Progenitor cell of endocrine pancreas (in vitro differentiated cells): ENCODE results near the gene KPTN. TPM values are rescaled to one million over a fixed set of nuclear protein-coding genes. Genes with fewer than 3 reads are reported as not detected.
"Not testable (repeated sequence)": the region's sequence is repeated elsewhere in the genome, so short reads cannot be mapped to it uniquely, and the experiment has no call there.

Experiments
- DNase-seq: peaks from one replicate; pipeline ENCODE4 v3.0.0; 2021; ENCODE audit warnings: low spot score; ENCODE audit not compliant: unreplicated experiment
- H3K27ac Mint-ChIP-seq: 2 replicates; pipeline ENCODE4 v1.8.0; 2021; ENCODE audit warnings: mild to moderate bottlenecking, moderate library complexity, mixed read lengths
- H3K27me3 Mint-ChIP-seq: 2 replicates; pipeline ENCODE4 v1.8.0; 2021; ENCODE audit warnings: mixed read lengths
- H3K36me3 Mint-ChIP-seq: 2 replicates; pipeline ENCODE4 v1.8.0; 2022; ENCODE audit warnings: mixed read lengths; ENCODE audit not compliant: insufficient read depth
- H3K4me1 Mint-ChIP-seq: 2 replicates; pipeline ENCODE4 v1.8.0; 2021; ENCODE audit warnings: low read depth, mixed read lengths
- H3K4me3 Mint-ChIP-seq: 2 replicates; pipeline ENCODE4 v1.8.0; 2021; ENCODE audit warnings: low read depth, mild to moderate bottlenecking, moderate library complexity, mixed read lengths
- H3K9me3 Mint-ChIP-seq: 2 replicates; pipeline ENCODE4 v1.8.0; 2021; ENCODE audit warnings: low read depth, mixed read lengths
- total RNA-seq: library from RNA; stranded (reverse); gene quantifications from 2 replicates; pipeline ENCODE4 v1.2.1, GENCODE V29; 2021
- TF ChIP-seq, protein P1 (sequence below): fragments of 200-600 bp; sonication (generic); IDR thresholded peaks from one replicate; pipeline ENCODE4 v1.5.0; 2021; ENCODE audit warnings: antibody characterized with exemption, mild to moderate bottlenecking; ENCODE audit not compliant: unreplicated experiment

The KPTN gene
- total RNA-seq, 1 donor from 2014 or later: 30.5 TPM

DNA sequence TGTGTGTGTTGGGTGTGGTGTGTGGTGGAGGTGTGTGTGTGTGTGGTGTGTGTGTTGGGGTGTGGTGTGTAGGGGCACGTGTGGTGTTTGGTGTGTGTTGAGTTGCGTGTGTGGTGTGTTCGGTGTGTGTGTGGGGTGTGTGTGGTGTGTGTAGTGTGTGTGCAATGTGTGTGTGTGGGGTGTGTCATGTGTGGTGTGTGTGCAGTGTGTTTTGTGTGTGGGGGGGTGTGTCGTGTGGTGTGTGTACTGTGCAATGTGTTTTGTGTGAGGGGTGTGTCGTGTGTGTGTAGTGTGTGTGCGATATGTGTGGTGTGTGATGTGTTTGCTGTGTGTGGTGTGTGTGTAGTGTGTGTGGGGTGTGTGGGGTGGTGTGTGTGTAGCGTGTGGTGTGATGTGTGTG lies 6.0 kb upstream of the KPTN start:
- H3K27me3 Mint-ChIP-seq: no peaks in the 10 kb centered on the region
- TF ChIP-seq, protein P1, sequence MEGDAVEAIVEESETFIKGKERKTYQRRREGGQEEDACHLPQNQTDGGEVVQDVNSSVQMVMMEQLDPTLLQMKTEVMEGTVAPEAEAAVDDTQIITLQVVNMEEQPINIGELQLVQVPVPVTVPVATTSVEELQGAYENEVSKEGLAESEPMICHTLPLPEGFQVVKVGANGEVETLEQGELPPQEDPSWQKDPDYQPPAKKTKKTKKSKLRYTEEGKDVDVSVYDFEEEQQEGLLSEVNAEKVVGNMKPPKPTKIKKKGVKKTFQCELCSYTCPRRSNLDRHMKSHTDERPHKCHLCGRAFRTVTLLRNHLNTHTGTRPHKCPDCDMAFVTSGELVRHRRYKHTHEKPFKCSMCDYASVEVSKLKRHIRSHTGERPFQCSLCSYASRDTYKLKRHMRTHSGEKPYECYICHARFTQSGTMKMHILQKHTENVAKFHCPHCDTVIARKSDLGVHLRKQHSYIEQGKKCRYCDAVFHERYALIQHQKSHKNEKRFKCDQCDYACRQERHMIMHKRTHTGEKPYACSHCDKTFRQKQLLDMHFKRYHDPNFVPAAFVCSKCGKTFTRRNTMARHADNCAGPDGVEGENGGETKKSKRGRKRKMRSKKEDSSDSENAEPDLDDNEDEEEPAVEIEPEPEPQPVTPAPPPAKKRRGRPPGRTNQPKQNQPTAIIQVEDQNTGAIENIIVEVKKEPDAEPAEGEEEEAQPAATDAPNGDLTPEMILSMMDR: no peak
- H3K27ac Mint-ChIP-seq: no peak overlapping the region
- no peak for DNase-seq
- H3K4me1 Mint-ChIP-seq: no peaks in the 10 kb centered on the region
- no peak overlapping the region for H3K4me3 Mint-ChIP-seq
- no peaks in the 10 kb centered on the region for H3K9me3 Mint-ChIP-seq
- H3K36me3 Mint-ChIP-seq: no peaks in the 10 kb centered on the region

DNA sequence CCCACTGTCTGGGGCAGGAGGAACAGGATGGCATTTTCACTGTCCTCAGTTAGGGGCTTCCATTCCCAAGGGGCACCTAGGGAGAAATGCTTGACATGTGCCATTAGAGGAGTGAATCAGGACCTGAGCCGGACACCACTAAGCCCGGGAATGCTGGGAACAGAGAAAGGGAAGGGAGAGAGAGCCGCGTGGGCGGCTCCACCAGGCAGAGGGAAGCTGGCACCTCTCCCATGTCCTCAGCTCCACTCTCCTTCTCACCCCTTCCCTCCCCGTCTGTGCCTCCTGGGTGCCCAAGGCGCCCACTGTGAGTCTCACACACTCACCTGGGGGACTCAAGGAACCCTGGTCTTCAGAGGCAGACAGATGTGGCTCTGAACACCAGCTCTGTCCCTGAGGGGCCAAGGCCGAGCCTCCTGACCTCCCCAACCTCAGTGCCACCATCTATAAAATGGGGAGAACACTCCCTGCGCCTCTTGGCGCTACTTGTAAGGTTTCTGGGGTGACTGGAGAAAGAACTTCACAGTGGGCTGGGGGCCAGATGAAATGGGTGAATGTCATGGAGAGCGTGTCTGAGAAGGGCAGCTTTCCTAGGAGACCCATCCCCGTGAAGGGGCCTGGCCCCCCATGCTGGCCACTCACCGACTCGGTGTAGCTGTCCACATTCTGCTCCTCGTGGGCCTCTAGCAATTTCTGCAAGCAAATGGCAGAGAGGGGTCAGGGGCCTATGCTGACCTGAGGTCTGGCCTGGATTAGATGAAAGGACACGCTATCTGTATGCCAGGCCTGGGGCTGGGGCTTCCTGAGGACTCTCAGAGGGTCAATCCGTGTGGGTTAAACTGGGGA lies 5.3 kb upstream of the KPTN start:
- peaks cover 3% of the 10 kb centered on the region for H3K4me1 Mint-ChIP-seq
- no peak overlapping the region for H3K27ac Mint-ChIP-seq
- H3K9me3 Mint-ChIP-seq: no peaks in the 10 kb centered on the region
- TF ChIP-seq, protein P1: no peak
- H3K36me3 Mint-ChIP-seq: no peaks in the 10 kb centered on the region
- no peak for DNase-seq
- no peak overlapping the region for H3K4me3 Mint-ChIP-seq
- no peaks in the 10 kb centered on the region for H3K27me3 Mint-ChIP-seq

DNA sequence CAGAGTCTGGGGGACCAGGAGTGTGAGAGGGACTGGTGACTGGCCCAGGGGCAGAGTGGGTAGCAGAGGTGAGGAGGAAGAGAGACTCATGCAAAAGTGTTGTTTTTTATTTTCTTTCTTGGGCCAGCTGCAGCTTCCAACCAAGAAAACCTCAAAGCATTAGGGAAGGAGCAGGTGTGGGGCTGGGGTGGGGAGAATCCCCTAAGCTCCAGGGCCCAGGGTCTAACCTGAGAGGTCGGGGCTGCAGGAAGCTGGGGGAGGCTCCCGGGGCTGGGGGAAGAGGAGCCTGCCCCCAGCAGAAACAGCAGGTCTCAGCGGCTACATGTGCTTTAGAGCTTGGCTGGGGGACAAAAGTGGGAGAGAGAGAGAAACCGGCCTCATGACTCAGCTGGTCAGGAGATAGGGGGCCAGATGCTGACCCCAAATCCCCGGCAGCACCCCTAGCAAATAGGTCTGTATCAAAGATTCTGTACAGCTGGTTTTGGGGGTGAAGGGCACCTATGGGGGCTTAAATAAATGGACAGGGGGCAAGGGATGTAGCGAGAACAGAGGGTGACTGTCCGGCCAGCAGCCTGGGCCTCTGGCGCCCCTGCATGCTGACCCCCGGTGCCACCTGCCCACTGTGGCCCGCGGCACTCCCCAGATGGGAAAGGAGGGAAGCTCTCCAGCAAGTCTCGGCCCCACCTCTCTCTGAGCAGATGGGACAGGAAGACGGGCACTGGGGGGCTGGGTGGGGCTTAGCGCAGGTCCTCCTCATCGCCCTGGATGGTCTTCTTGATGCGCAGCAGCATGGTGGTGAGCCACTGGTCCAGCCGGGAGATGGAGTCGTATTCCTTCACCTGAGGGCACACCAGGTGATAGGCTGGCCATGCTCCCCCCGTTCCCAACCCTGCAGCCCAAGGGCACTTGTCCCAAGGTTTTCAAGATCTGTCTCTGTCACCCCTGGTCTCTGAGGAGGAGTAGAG lies 3.8 kb upstream of the KPTN start:
- H3K4me3 Mint-ChIP-seq: no peak overlapping the region
- no peak for DNase-seq
- H3K27ac Mint-ChIP-seq: no peak overlapping the region
- no peaks in the 10 kb centered on the region for H3K36me3 Mint-ChIP-seq
- H3K27me3 Mint-ChIP-seq: no peaks in the 10 kb centered on the region
- H3K9me3 Mint-ChIP-seq: no peaks in the 10 kb centered on the region
- TF ChIP-seq, protein P1: no peak
- H3K4me1 Mint-ChIP-seq: peaks cover 8% of the 10 kb centered on the region

DNA sequence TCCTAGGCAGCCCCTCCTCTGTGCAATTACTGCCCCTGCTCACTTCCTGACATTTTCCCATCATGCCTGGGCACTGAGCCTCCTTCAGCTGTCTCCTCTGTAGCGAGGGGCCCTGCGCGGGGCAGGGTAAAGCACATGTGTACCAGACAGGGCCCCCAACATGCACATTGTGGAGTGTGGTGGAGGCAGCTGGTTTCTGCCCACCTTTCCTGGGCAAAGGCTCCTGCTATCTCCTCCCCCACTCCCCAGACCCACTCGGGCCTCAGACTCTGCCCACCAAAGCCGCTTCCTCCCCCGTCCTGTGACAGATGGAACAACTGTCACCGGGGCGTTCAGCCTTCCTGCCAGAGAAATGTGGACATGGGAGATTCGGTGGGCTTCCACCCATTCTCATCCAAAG lies 2.9 kb upstream of the KPTN start:
- Mint-ChIP-seq H3K27ac (no peak overlapping the region), H3K4me3 (no peak overlapping the region), H3K36me3 (no peaks in the 10 kb centered on the region), H3K9me3 (no peaks in the 10 kb centered on the region), H3K4me1 (peaks cover 8% of the 10 kb centered on the region), H3K27me3 (no peaks in the 10 kb centered on the region)
- DNase-seq: no peak
- TF ChIP-seq, protein P1: no peak

DNA sequence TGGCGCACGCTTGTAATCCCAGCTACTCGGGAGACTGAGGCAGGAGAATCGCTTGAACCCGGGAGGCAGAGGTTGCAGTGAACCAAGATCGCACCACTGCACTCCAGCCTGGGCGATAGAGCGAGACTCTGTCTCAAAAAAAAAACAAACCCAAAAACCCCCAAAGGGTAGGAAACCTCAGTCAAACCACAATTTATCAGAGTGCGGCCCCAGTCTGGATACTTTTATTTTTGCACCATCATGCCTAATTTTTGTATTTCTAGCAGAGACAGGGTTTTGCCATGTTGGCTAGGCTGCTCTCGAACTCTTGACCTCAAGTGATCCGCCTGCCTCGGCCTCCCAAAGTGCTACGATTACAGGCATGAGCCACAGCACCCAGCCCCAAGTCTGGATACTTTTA lies 2.2 kb upstream of the KPTN start:
- H3K27ac Mint-ChIP-seq, H3K4me1 Mint-ChIP-seq, DNase-seq, H3K9me3 Mint-ChIP-seq, H3K4me3 Mint-ChIP-seq, H3K27me3 Mint-ChIP-seq, H3K36me3 Mint-ChIP-seq: not testable (repeated sequence)
